ENCODE measurements around the gene B4GALT7.
"Not testable (repeated sequence)": the region's sequence is repeated elsewhere in the genome, so short reads cannot be mapped to it uniquely, and the experiment has no call there.

B4GALT7 gene

GRCh38 chr5:177610770-177611445 is 11.0 kb downstream of the B4GALT7 start:
- DNase-seq (ENCODE audit: low read depth), result no peak
- H3K4me3 ChIP-seq (ENCODE audit: low read depth, low read length), result no peak overlapping the region
- in situ Hi-C loops (cut with HindIII; ENCODE audit: low sequenced_read_pairs), result no loop called here
- no peak for TF ChIP-seq CTCF (IDR thresholded peaks at IDR 0.05; ENCODE audit: low read depth, low read length, missing control alignments)

- no peak for DNase-seq (ENCODE audit: low read depth)
- in situ Hi-C loops (cut with HindIII; ENCODE audit: low sequenced_read_pairs), result no loop called here
- TF ChIP-seq CTCF (IDR thresholded peaks at IDR 0.05; ENCODE audit: low read depth, low read length, missing control alignments), result no peak
- no peak overlapping the region for H3K4me3 ChIP-seq (ENCODE audit: low read depth, low read length)
Measured at GRCh38 chr5:177611446-177612214, 11.7 kb downstream of the B4GALT7 start.

GRCh38 chr5:177612215-177612673 is 12.3 kb downstream of the B4GALT7 start:
- in situ Hi-C loops (cut with HindIII; ENCODE audit: low sequenced_read_pairs), result no loop called here
- no peak overlapping the region for H3K4me3 ChIP-seq (ENCODE audit: low read depth, low read length)
- no peak for TF ChIP-seq CTCF (IDR thresholded peaks at IDR 0.05; ENCODE audit: low read depth, low read length, missing control alignments)
- DNase-seq (ENCODE audit: low read depth), result no peak

GRCh38 chr5:177620560-177620959 is 20.6 kb downstream of the B4GALT7 start:
- in situ Hi-C loops (cut with HindIII; ENCODE audit: low sequenced_read_pairs), result no loop called here
- H3K4me3 ChIP-seq (ENCODE audit: low read depth, low read length), result no peak overlapping the region
- no peak for DNase-seq (ENCODE audit: low read depth)
- no peak for TF ChIP-seq CTCF (IDR thresholded peaks at IDR 0.05; ENCODE audit: low read depth, low read length, missing control alignments)

GRCh38 chr5:177624172-177624571 is 24.2 kb downstream of the B4GALT7 start:
- in situ Hi-C loops (cut with HindIII; ENCODE audit: low sequenced_read_pairs); DNase-seq (ENCODE audit: low read depth); H3K4me3 ChIP-seq (ENCODE audit: low read depth, low read length): not testable (repeated sequence)

- DNase-seq (ENCODE audit: low read depth); in situ Hi-C loops (cut with HindIII; ENCODE audit: low sequenced_read_pairs); H3K4me3 ChIP-seq (ENCODE audit: low read depth, low read length): not testable (repeated sequence)
Measured at GRCh38 chr5:177630186-177630585, 30.3 kb downstream of the B4GALT7 start.

- H3K4me3 ChIP-seq (ENCODE audit: low read depth, low read length); DNase-seq (ENCODE audit: low read depth); in situ Hi-C loops (cut with HindIII; ENCODE audit: low sequenced_read_pairs): not testable (repeated sequence)
Measured at GRCh38 chr5:177634912-177635311, 35.0 kb downstream of the B4GALT7 start.

- H3K4me3 ChIP-seq (ENCODE audit: low read depth, low read length); in situ Hi-C loops (cut with HindIII; ENCODE audit: low sequenced_read_pairs); DNase-seq (ENCODE audit: low read depth): not testable (repeated sequence)
Measured at GRCh38 chr5:177645462-177645861, 45.5 kb downstream of the B4GALT7 start.

GRCh38 chr5:177651235-177651634 is 51.3 kb downstream of the B4GALT7 start:
- H3K4me3 ChIP-seq (ENCODE audit: low read depth, low read length); DNase-seq (ENCODE audit: low read depth); in situ Hi-C loops (cut with HindIII; ENCODE audit: low sequenced_read_pairs): not testable (repeated sequence)

- H3K4me3 ChIP-seq (ENCODE audit: low read depth, low read length); in situ Hi-C loops (cut with HindIII; ENCODE audit: low sequenced_read_pairs); DNase-seq (ENCODE audit: low read depth): not testable (repeated sequence)
Measured at GRCh38 chr5:177657846-177658245, 57.9 kb downstream of the B4GALT7 start.

- DNase-seq (ENCODE audit: low read depth); H3K4me3 ChIP-seq (ENCODE audit: low read depth, low read length); in situ Hi-C loops (cut with HindIII; ENCODE audit: low sequenced_read_pairs): not testable (repeated sequence)
Measured at GRCh38 chr5:177658542-177658941, 58.6 kb downstream of the B4GALT7 start.

Data from astrocyte of the cerebellum (primary cell).